Thymus (tissue), 11 donors: Measurements from ENCODE around the gene BRD2. TPM values are rescaled to one million over a fixed set of nuclear protein-coding genes. Genes with fewer than 3 reads are reported as not detected.

Experiments used
- DNase-seq, 9 donors: peaks; one replicate each; pipeline ENCODE4 v3.0.0-alpha.2; 2013; ENCODE audit warnings: low spot score in 9 of 9, low read depth in 6 of 9, missing footprints in 1 of 9
- H3K27ac ChIP-seq, 2 donors: one replicate each; pipeline ENCODE4 v1.5.1; 2013; ENCODE audit warnings: control low read depth in 1 of 2, low read depth in 1 of 2, low read length in 1 of 2, mild to moderate bottlenecking in 1 of 2, moderate library complexity in 1 of 2
- H3K27me3 ChIP-seq, 2 donors: one replicate each; pipeline ENCODE4 v1.5.1; 2013; ENCODE audit warnings: low read length in 1 of 2; ENCODE audit not compliant: control insufficient read depth in 2 of 2, insufficient read depth in 1 of 2
- H3K36me3 ChIP-seq, 2 donors: one replicate each; pipeline ENCODE4 v1.5.1; 2013; ENCODE audit warnings: low read length in 1 of 2, mild to moderate bottlenecking in 1 of 2, moderate library complexity in 1 of 2; ENCODE audit not compliant: control insufficient read depth in 2 of 2, insufficient read depth in 2 of 2
- H3K4me1 ChIP-seq, 2 donors: one replicate each; pipeline ENCODE4 v1.5.1; 2013; ENCODE audit warnings: low read length in 2 of 2; ENCODE audit not compliant: control insufficient read depth in 2 of 2, insufficient read depth in 2 of 2
- H3K4me3 ChIP-seq, 2 donors: one replicate each; pipeline ENCODE4 v1.5.1; 2013; ENCODE audit warnings: low read length in 2 of 2, control low read depth in 1 of 2, mild to moderate bottlenecking in 1 of 2
- H3K9me3 ChIP-seq, 2 donors: one replicate each; pipeline ENCODE4 v1.5.1; 2013; ENCODE audit warnings: low read length in 1 of 2, mild to moderate bottlenecking in 1 of 2; ENCODE audit not compliant: control insufficient read depth in 2 of 2, insufficient read depth in 1 of 2
- WGBS: extraction: QIAGEN DNeasy Blood & Tissue Kit; methylation state at CpG from one replicate; pipeline ENCODE4 v1.1.7; 2013; 5-methylcytosine and 5-hydroxymethylcytosine counted together
- polyA plus RNA-seq: library from polyadenylated mRNA; stranded (reverse); fragments of 200-250 nt; gene quantifications from one replicate; pipeline ENCODE4 v1.2.3, GENCODE V29; 2013
- total RNA-seq: library from RNA; stranded (reverse); fragments of 120-200 nt; gene quantifications from one replicate; pipeline ENCODE4 v1.2.4, GENCODE V29; 2013
- donor health status: healthy.

The BRD2 gene
- total and polyA plus RNA-seq, 2 donors = 113 to 119 TPM

DNA sequence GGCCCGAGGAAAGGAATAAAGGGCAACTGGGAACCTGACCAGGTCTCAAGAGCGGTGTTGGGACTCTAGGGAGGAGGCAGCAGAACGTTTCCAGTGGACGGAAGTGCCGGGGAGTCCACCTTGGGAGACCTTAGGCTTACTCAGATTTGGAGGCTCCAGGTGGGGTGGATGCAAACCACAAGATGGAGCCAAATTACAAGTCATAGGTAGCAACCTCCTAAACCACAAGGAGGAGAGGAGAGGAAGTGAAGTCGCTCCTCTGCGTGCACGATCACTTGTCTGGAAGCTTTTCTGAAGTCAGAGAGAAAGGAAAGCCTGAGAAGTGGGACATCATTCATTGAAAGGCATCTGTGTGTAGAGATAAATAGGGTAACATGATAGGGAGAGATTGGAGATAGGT, 31.7 kb downstream of the BRD2 start:
- H3K4me3 ChIP-seq = no peak overlapping the region
- 22% methylated on average over 8 of the region's 8 CpGs for WGBS
- H3K36me3 ChIP-seq = no peaks in the 10 kb centered on the region
- H3K27ac ChIP-seq = no peak overlapping the region
- no peaks in the 10 kb centered on the region for H3K9me3 ChIP-seq
- peak in 8 of 9 donors; percentile 27 to 71 (median 42) for DNase-seq
- peaks cover 4 to 6% of the 10 kb centered on the region in 2 donors for H3K4me1 ChIP-seq
- peaks cover 0 to 22% of the 10 kb centered on the region in 2 donors for H3K27me3 ChIP-seq

DNA sequence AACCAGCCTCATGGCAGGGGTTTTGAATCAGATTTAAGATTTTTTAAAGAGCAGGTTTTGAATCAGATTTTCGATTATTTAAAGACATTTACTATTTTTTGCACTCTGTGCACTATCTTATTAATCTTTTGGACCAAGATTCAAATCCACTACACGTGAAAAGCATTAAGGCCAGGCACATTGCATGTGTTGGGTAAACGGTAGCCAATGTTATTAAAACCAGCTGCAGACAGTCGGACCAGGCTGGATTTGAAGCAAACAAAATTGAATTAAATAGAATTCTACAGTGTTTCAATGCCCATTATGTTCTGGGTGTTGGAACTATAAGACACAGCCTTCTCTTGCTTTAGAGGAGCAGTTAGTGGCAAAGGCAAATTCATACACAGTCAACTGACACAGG, 33.3 kb downstream of the BRD2 start:
- 93% methylated on average over 4 of the region's 4 CpGs for WGBS
- Histone ChIP-seq H3K4me3 (no peak overlapping the region), H3K27me3 (peaks cover 0 to 19% of the 10 kb centered on the region in 2 donors), H3K4me1 (peaks cover 4 to 6% of the 10 kb centered on the region in 2 donors), H3K36me3 (no peaks in the 10 kb centered on the region), H3K9me3 (no peaks in the 10 kb centered on the region), H3K27ac (no peak overlapping the region)
- no peak for DNase-seq

DNA sequence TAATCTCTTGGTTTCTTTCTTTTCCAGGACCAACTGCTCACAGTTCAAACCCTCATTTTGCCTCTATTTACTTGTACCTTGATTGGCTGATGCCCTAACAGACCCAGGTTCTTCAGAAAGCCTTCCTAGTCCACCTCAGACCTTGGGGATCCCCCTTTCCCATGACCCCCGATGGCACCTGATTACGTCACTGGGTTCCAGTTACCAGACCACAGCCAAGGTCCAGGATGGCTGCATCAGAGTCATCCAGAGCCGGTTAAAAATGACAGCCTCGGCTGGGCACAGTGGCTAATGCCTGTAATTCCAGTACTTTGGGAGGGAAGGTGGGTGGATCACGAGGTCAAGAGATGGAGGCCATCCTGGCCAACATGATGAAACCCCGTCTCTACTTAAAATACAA, 36.5 kb downstream of the BRD2 start:
- 88% methylated on average over 6 of the region's 6 CpGs for WGBS
- Histone ChIP-seq H3K9me3 (no peaks in the 10 kb centered on the region), H3K4me1 (peaks cover 3 to 14% of the 10 kb centered on the region in 2 donors), H3K27me3 (peaks cover 0 to 13% of the 10 kb centered on the region in 2 donors), H3K4me3 (no peak overlapping the region), H3K36me3 (no peaks in the 10 kb centered on the region), H3K27ac (no peak overlapping the region)
- no peak for DNase-seq

DNA sequence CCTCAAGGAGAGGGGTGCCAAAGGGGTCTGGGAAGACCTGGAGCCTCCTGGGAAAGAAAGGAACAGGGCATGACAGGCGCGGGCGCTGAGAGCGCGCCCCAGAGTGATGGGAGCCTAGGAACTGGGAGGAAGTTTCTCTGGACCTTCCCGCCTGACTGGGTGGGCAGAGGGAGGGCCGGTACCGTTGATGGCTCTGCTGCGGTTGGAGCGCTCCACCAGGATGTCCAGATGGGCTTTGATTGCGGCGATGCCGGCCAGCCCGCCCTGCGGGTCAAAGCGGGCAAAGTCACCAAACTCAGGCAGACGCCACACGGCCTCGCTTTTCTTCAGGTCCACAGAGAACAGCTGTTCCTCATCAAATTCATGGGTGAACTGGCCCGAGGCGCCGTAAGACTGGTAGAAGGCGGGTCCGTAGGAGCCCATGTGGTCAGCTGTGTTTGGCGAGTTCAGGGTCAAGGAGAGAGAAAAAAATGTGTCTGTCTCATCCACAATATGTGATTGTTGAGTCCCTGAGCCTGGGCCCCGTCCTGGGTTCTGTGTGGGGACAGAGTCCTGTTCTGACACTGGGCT, 39.5 kb downstream of the BRD2 start:
- Histone ChIP-seq H3K27me3 (peaks cover 0 to 5% of the 10 kb centered on the region in 2 donors), H3K27ac (no peak overlapping the region), H3K4me3 (no peak overlapping the region), H3K36me3 (no peaks in the 10 kb centered on the region), H3K9me3 (no peaks in the 10 kb centered on the region), H3K4me1 (peaks cover 0 to 9% of the 10 kb centered on the region in 2 donors)
- DNase-seq = no peak
- WGBS = 98% methylated on average over 26 of the region's 26 CpGs

DNA sequence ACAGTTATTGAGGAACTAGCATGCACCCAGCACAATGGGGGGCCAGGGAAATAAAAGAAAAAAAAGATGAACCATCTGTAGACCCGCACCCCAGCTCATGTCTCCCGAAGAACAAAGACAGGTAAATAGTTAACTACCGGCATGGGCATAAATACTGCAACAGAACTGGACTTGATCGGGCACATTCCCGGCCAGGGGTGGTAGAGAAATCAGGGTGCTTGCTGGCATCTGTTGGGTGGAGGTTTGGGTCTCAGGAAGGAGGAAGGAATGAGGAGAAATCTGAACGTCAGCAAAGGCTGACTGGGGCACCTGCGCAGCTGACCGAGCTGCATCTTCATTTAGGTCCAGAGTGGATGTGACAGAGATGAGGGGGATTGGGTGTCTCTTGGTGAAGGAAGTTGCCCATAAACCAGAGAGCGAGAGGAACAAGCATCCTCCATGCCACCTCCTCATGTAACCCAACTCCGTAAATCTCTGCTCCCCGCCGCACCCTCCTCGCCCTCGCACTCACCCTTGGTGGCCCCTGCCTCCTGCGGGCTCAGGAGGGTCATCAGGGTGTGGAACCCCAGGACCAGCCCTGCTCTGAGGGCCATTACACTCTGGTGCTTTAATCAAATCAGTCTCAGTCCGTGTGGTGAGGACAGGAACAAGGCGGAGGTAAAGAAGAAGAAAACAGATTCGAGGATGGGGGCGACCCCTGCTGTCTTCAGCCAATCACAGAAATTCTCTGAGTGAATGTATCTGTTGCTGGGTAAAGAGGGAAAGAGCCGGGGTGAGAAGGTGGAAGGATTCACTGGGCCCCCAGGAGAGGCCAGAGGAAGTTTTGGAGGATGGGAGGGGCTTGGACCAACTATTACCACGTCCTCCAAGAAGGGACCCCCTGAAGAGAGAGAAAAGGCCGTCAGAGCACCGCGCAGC, 40.8 kb downstream of the BRD2 start, which contains the start of gene HLA-DOA:
Gene HLA-DOA, minus strand, starts transcription at position 648 of the 918 bp plus-strand sequence.
- DNase-seq = peak in 7 of 9 donors; percentile 29 to 83 (median 54)
- 15% methylated on average over 24 of the region's 24 CpGs for WGBS
- H3K9me3 ChIP-seq = no peaks in the 10 kb centered on the region
- H3K27me3 ChIP-seq = peaks cover 0 to 8% of the 10 kb centered on the region in 2 donors
- H3K27ac ChIP-seq = peak within 1 kb of the TSS; percentile 22 to 44
- peak within 1 kb of the TSS; percentile 45 to 47 for H3K4me3 ChIP-seq
- peaks cover 0 to 9% of the 10 kb centered on the region in 2 donors for H3K4me1 ChIP-seq
- no peaks in the 10 kb centered on the region for H3K36me3 ChIP-seq

DNA sequence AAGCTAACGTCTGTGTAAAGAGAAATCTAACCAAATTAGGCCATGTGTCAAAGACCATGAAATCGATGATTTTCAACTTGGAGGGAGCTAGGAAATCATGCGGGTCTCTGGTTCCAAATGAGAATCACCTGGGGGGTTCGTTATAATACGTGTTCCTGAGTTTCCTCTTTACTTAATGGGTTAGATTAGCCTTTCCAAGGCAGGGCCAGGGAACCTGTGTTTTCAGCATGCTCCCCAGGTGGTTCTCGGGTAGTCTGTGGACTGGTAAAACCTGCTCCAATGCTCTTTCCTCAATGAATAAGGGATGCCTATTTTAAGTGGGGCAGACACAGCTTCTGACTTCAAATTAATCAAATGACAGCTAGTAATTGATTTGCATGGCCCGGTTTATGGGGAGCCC, 42.0 kb downstream of the BRD2 start:
- H3K27ac ChIP-seq = no peak overlapping the region
- no peak for DNase-seq

DNA sequence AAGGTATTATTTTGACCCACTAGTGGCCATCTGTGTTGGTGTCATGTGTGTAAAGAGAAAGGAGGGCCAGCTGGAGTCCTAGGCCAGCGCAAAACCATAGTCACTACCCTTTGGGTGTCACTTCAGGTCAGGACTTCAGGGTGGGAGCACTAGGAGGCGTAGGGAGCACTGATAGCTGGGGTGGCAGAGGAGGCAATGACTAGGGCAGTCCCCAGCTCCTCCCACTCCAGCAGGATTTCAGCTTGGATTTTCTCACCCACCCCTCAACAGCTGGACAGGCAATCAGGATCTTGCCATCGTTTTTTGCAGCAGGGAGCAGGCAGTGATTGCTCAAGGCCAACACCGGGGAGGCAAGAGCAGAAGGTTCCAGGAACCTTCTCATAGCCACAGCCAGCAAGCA, 45.2 kb downstream of the BRD2 start:
- no peak for DNase-seq
- no peaks in the 10 kb centered on the region for H3K36me3 ChIP-seq
- no peaks in the 10 kb centered on the region for H3K9me3 ChIP-seq
- WGBS = 65% methylated on average over 4 of the region's 4 CpGs
- no peak overlapping the region for H3K27ac ChIP-seq
- no peak overlapping the region for H3K4me3 ChIP-seq
- H3K27me3 ChIP-seq = peaks cover 0 to 8% of the 10 kb centered on the region in 2 donors
- H3K4me1 ChIP-seq = peaks cover 0 to 12% of the 10 kb centered on the region in 2 donors

More for the DNA sequence above, 42.0 kb downstream of the BRD2 start:
- Histone ChIP-seq H3K4me1 (peaks cover 0 to 9% of the 10 kb centered on the region in 2 donors), H3K36me3 (no peaks in the 10 kb centered on the region), H3K4me3 (no peak overlapping the region), H3K27me3 (peaks cover 0 to 8% of the 10 kb centered on the region in 2 donors), H3K9me3 (no peaks in the 10 kb centered on the region)
- 97% methylated on average over 7 of the region's 7 CpGs for WGBS

DNA sequence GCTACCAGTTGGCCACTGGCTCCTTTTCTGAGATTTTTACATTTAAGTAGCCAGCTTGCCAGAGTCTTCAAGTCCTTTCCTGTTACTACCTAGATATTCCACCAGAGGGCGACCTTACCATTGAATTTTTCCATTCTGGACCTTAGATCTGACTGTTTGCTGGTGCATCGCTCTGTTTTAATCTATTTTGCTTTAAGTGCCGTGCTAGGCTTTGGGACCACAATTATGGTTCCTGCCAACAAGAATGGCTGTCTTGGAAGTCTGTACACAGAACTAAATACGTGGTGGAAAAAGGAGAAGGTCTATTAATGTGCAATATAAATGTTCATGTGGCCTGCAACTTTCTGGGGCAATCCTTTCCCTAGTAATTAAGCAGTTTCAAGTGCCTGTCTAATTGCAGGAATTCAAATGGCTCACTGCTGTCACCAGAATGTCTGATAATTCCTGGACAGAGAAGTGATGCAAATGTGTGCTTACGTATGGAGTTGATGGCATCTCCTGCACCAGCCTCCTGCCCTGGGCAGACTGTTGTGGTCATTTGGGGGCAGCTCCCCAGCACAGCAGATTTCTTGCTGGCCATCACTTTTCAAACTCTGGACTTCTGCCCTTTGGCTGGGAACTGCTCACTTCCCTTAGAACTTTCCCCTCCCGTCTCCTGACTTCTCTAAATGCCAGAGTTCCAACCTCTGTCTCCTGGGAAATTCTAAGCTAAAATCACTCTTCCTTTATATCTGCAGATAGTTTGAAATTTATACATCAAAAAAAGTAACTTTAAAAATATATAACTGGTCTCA, 46.6 kb downstream of the BRD2 start:
- peaks cover 0 to 3% of the 10 kb centered on the region in 2 donors for H3K27me3 ChIP-seq
- H3K36me3 ChIP-seq = no peaks in the 10 kb centered on the region
- no peak overlapping the region for H3K27ac ChIP-seq
- 33% methylated on average over 6 of the region's 6 CpGs for WGBS
- no peaks in the 10 kb centered on the region for H3K9me3 ChIP-seq
- peak in 8 of 9 donors; percentile 65 to 89 (median 80) for DNase-seq
- H3K4me1 ChIP-seq = peaks cover 3 to 8% of the 10 kb centered on the region in 2 donors
- H3K4me3 ChIP-seq = no peak overlapping the region
